DOHH2 (cell line): ENCODE results near the gene MAB21L1.

Source experiments
- CTCF ChIP-seq: fragments of 200-600 bp; sonication (generic); IDR thresholded peaks from one replicate; pipeline ENCODE4 v1.5.1; 2014; ENCODE audit warnings: antibody characterized with exemption, mild to moderate bottlenecking, low read depth, low read length; ENCODE audit not compliant: poor library complexity, severe bottlenecking
- EZH2phosphoT487 ChIP-seq: fragments of 200-600 bp; sonication (generic); IDR thresholded peaks from 2 replicates; pipeline ENCODE4 v1.6.1; 2017; ENCODE audit warnings: borderline replicate concordance, mild to moderate bottlenecking, antibody characterized with exemption, low read length, moderate library complexity, mixed read lengths

GRCh38 chr13:35471706-35472322, 4.7 kb downstream of the MAB21L1 start:
- no peak for TF ChIP-seq CTCF
- TF ChIP-seq EZH2phosphoT487: no peak
